Mesenchymal stem cell (in vitro differentiated cells and primary cell): Measurements from ENCODE around the gene PDIA4.

Source experiments
- DNase-seq: peaks from one replicate; pipeline ENCODE4 v3.0.0-alpha.2; 2013
- H2AFZ ChIP-seq: one replicate; pipeline ENCODE4 v1.6.1; 2013; ENCODE audit warnings: low read depth, mild to moderate bottlenecking, control low read depth, inconsistent platforms, low read length, moderate library complexity
- H2AK5ac ChIP-seq: 2 replicates; pipeline ENCODE4 v1.6.1; 2013; ENCODE audit warnings: low read length, moderate library complexity, mild to moderate bottlenecking, inconsistent platforms; ENCODE audit not compliant: severe bottlenecking
- H2BK120ac ChIP-seq: one replicate; pipeline ENCODE4 v1.6.1; 2013; ENCODE audit warnings: low read depth, mild to moderate bottlenecking, inconsistent platforms, low read length, moderate library complexity
- H2BK12ac ChIP-seq, 2 experiments: one replicate each; pipeline ENCODE4 v1.6.1; 2013; ENCODE audit warnings: inconsistent platforms in 2 of 2, low read length in 2 of 2, mild to moderate bottlenecking in 2 of 2, moderate library complexity in 2 of 2, control low read depth in 1 of 2
- H2BK15ac ChIP-seq: one replicate; pipeline ENCODE4 v1.6.1; 2013; ENCODE audit warnings: mild to moderate bottlenecking, low read depth, inconsistent platforms; ENCODE audit not compliant: poor library complexity, severe bottlenecking
- H2BK5ac ChIP-seq: 2 replicates; pipeline ENCODE4 v1.6.1; 2013; ENCODE audit warnings: low read depth, mild to moderate bottlenecking, low read length, control low read depth, inconsistent platforms; ENCODE audit not compliant: poor library complexity, severe bottlenecking
- H3K14ac ChIP-seq, 2 experiments: one replicate each; pipeline ENCODE4 v1.6.1; 2013; ENCODE audit warnings: inconsistent platforms in 2 of 2, low read length in 2 of 2, control low read depth in 1 of 2, mild to moderate bottlenecking in 1 of 2, moderate library complexity in 1 of 2
- H3K18ac ChIP-seq, 2 experiments: one replicate each; pipeline ENCODE4 v1.6.1; 2013; ENCODE audit warnings: inconsistent platforms in 2 of 2, low read length in 2 of 2, control low read depth in 1 of 2, low read depth in 1 of 2, mild to moderate bottlenecking in 1 of 2
- H3K23ac ChIP-seq, 2 experiments: one replicate each; pipeline ENCODE4 v1.6.1; 2013; ENCODE audit warnings: inconsistent platforms in 2 of 2, low read length in 2 of 2, mild to moderate bottlenecking in 2 of 2, moderate library complexity in 2 of 2, control low read depth in 1 of 2
- H3K27ac ChIP-seq: 2 replicates; pipeline ENCODE4 v1.5.1; 2013; ENCODE audit warnings: mild to moderate bottlenecking, moderate library complexity, low read length, control low read depth, inconsistent platforms; ENCODE audit not compliant: poor library complexity, severe bottlenecking
- H3K27me3 ChIP-seq, 2 experiments: 2 replicates each; pipeline versions ENCODE4 v1.6.1 to v1.7.0; 2013; ENCODE audit warnings: low read length in 2 of 2, mild to moderate bottlenecking in 2 of 2, moderate library complexity in 2 of 2, control low read depth in 1 of 2, inconsistent platforms in 1 of 2; ENCODE audit not compliant: control insufficient read depth in 1 of 2, insufficient read depth in 1 of 2
- H3K36me3 ChIP-seq, 2 experiments: 2 replicates each; pipeline versions ENCODE4 v1.6.1 to v1.7.0; 2013; ENCODE audit warnings: low read length in 2 of 2, control low read depth in 1 of 2, inconsistent platforms in 1 of 2, low read depth in 1 of 2, mild to moderate bottlenecking in 1 of 2; ENCODE audit not compliant: insufficient read depth in 2 of 2, control insufficient read depth in 1 of 2
- H3K4ac ChIP-seq, 2 experiments: one replicate each; pipeline ENCODE4 v1.6.1; 2013; ENCODE audit warnings: inconsistent platforms in 2 of 2, low read length in 2 of 2, mild to moderate bottlenecking in 2 of 2, moderate library complexity in 2 of 2, control low read depth in 1 of 2, low read depth in 1 of 2
- H3K4me1 ChIP-seq: 2 replicates; pipeline ENCODE4 v1.6.1; 2013; ENCODE audit warnings: low read depth, low read length, control low read depth; ENCODE audit not compliant: control insufficient read depth, insufficient read depth
- H3K4me2 ChIP-seq: 2 replicates; pipeline ENCODE4 v1.6.1; 2013; ENCODE audit warnings: low read length, mild to moderate bottlenecking, inconsistent platforms; ENCODE audit not compliant: poor library complexity, severe bottlenecking
- H3K4me3 ChIP-seq, 2 experiments: 2 replicates each; pipeline versions ENCODE4 v1.5.1 to v1.7.0; 2013; ENCODE audit warnings: low read length in 2 of 2, mild to moderate bottlenecking in 2 of 2, control low read depth in 1 of 2, low read depth in 1 of 2; ENCODE audit not compliant: insufficient read depth in 1 of 2
- H3K79me1 ChIP-seq: replicated peaks from 2 replicates; pipeline ENCODE4 v1.6.1; 2013; ENCODE audit warnings: mild to moderate bottlenecking, control low read depth, low read length, inconsistent platforms; ENCODE audit not compliant: poor library complexity, severe bottlenecking
- H3K9ac ChIP-seq: 2 replicates; pipeline ENCODE4 v1.7.0; 2013; ENCODE audit warnings: mild to moderate bottlenecking, low read length, moderate library complexity
- H3K9me3 ChIP-seq: 2 replicates; pipeline ENCODE4 v1.7.0; 2013; ENCODE audit warnings: mild to moderate bottlenecking, low read length; ENCODE audit not compliant: control insufficient read depth
- H4K8ac ChIP-seq: one replicate; pipeline ENCODE4 v1.6.1; 2013; ENCODE audit warnings: inconsistent platforms, mild to moderate bottlenecking, low read length, moderate library complexity
- H4K91ac ChIP-seq: one replicate; pipeline ENCODE4 v1.6.1; 2013; ENCODE audit warnings: mild to moderate bottlenecking, low read length, inconsistent platforms
- WGBS: methylation state at CpG from one replicate; pipeline ENCODE4 v1.1.7; 2013; ENCODE audit warnings: mixed read lengths; 5-methylcytosine and 5-hydroxymethylcytosine counted together

The PDIA4 gene

GRCh38 chr7:149053885-149054284 is 25.6 kb upstream of the PDIA4 start:
- Histone ChIP-seq H2BK5ac (no peak overlapping the region), H3K79me1 (no peaks in the 10 kb centered on the region), H3K4me3 (no peak overlapping the region), H2BK15ac (no peak overlapping the region), H2BK120ac (no peak overlapping the region), H4K91ac (no peak overlapping the region), H3K36me3 (no peaks in the 10 kb centered on the region), H2AFZ (no peak overlapping the region), H3K9ac (no peak overlapping the region), H3K14ac (peak overlapping the region in 1 of 2 experiments; percentile 51), H3K27me3 (no peaks in the 10 kb centered on the region), H2BK12ac (no peak overlapping the region), H3K18ac (no peak overlapping the region), H3K4me1 (no peaks in the 10 kb centered on the region), H2AK5ac (no peak overlapping the region), H4K8ac (no peak overlapping the region), H3K4ac (no peak overlapping the region), H3K23ac (no peak overlapping the region), H3K4me2 (no peak overlapping the region), H3K9me3 (no peaks in the 10 kb centered on the region), H3K27ac (no peak overlapping the region)
- WGBS = 87% methylated on average over 6 of the region's 8 CpGs
- DNase-seq = no peak

GRCh38 chr7:149053384-149053783 is 25.1 kb upstream of the PDIA4 start:
- Histone ChIP-seq H3K36me3 (no peaks in the 10 kb centered on the region), H3K27ac (no peak overlapping the region), H3K18ac (no peak overlapping the region), H3K4me1 (no peaks in the 10 kb centered on the region), H3K14ac (no peak overlapping the region), H2AFZ (no peak overlapping the region), H2AK5ac (no peak overlapping the region), H3K9ac (no peak overlapping the region), H2BK120ac (no peak overlapping the region), H3K27me3 (no peaks in the 10 kb centered on the region), H4K8ac (no peak overlapping the region), H3K4me3 (no peak overlapping the region), H2BK15ac (no peak overlapping the region), H2BK5ac (no peak overlapping the region), H3K23ac (no peak overlapping the region), H3K9me3 (no peaks in the 10 kb centered on the region), H3K79me1 (no peaks in the 10 kb centered on the region), H2BK12ac (no peak overlapping the region), H4K91ac (no peak overlapping the region), H3K4me2 (no peak overlapping the region), H3K4ac (no peak overlapping the region)
- DNase-seq = no peak
- WGBS = 75% methylated on average over 1 of the region's 1 CpG

- Histone ChIP-seq H2BK5ac (no peak overlapping the region), H3K27me3 (no peaks in the 10 kb centered on the region), H4K91ac (no peak overlapping the region)
Observed at GRCh38 chr7:149050941-149051340, 22.6 kb upstream of the PDIA4 start.

GRCh38 chr7:149048805-149049204 is 20.5 kb upstream of the PDIA4 start:
- Histone ChIP-seq H3K18ac (no peak overlapping the region), H2AFZ (no peak overlapping the region), H3K23ac (no peak overlapping the region), H2BK12ac (no peak overlapping the region), H3K9ac (no peak overlapping the region), H2AK5ac (no peak overlapping the region), H2BK5ac (no peak overlapping the region), H3K4ac (no peak overlapping the region), H2BK15ac (no peak overlapping the region), H3K4me3 (no peak overlapping the region), H3K4me1 (no peaks in the 10 kb centered on the region), H3K14ac (no peak overlapping the region), H4K91ac (no peak overlapping the region), H2BK120ac (no peak overlapping the region), H3K27me3 (no peaks in the 10 kb centered on the region), H3K36me3 (no peaks in the 10 kb centered on the region), H4K8ac (no peak overlapping the region), H3K9me3 (no peaks in the 10 kb centered on the region), H3K79me1 (no peaks in the 10 kb centered on the region), H3K4me2 (no peak overlapping the region), H3K27ac (no peak overlapping the region)
- 67% methylated on average over 3 of the region's 3 CpGs for WGBS
- DNase-seq = no peak

More at GRCh38 chr7:149050941-149051340, 22.6 kb upstream of the PDIA4 start:
- H3K4me2 ChIP-seq = no peak overlapping the region
- no peaks in the 10 kb centered on the region for H3K9me3 ChIP-seq
- DNase-seq = no peak
- H3K14ac ChIP-seq = no peak overlapping the region
- no peaks in the 10 kb centered on the region for H3K79me1 ChIP-seq
- no peak overlapping the region for H3K4ac ChIP-seq
- WGBS = 96% methylated on average over 3 of the region's 3 CpGs
- no peak overlapping the region for H3K23ac ChIP-seq
- H3K9ac ChIP-seq = no peak overlapping the region
- no peak overlapping the region for H2BK120ac ChIP-seq
- no peaks in the 10 kb centered on the region for H3K4me1 ChIP-seq
- H2AFZ ChIP-seq = no peak overlapping the region
- no peak overlapping the region for H3K4me3 ChIP-seq
- no peaks in the 10 kb centered on the region for H3K36me3 ChIP-seq
- H2BK15ac ChIP-seq = no peak overlapping the region
- no peak overlapping the region for H2AK5ac ChIP-seq
- H2BK12ac ChIP-seq = no peak overlapping the region
- H3K27ac ChIP-seq = no peak overlapping the region
- no peak overlapping the region for H3K18ac ChIP-seq
- H4K8ac ChIP-seq = no peak overlapping the region
